Neural crest cell (in vitro differentiated cells): Measurements from ENCODE around the gene IKZF3. TPM values are rescaled to one million over a fixed set of nuclear protein-coding genes. Genes with fewer than 3 reads are reported as not detected.
"Not testable (repeated sequence)": the region's sequence is repeated elsewhere in the genome, so short reads cannot be mapped to it uniquely, and the experiment has no call there.

Source experiments
- DNase-seq: peaks from one replicate; pipeline ENCODE4 v3.0.0; 2021; ENCODE audit warnings: low read depth, mixed read lengths, low spot score
- H3K27ac Mint-ChIP-seq: one replicate; pipeline ENCODE4 v1.8.0; 2021; ENCODE audit warnings: mild to moderate bottlenecking, mixed read lengths; ENCODE audit not compliant: unreplicated experiment
- H3K27me3 Mint-ChIP-seq: 2 replicates; pipeline ENCODE4 v1.8.0; 2021; ENCODE audit warnings: low read depth, mild to moderate bottlenecking, mixed read lengths
- H3K36me3 Mint-ChIP-seq: 2 replicates; pipeline ENCODE4 v1.8.0; 2021; ENCODE audit warnings: low read depth, mild to moderate bottlenecking, mixed read lengths
- H3K4me1 Mint-ChIP-seq: 2 replicates; pipeline ENCODE4 v1.8.0; 2021; ENCODE audit warnings: mixed read lengths
- H3K4me3 Mint-ChIP-seq: one replicate; pipeline ENCODE4 v1.8.0; 2021; ENCODE audit warnings: mild to moderate bottlenecking, mixed read lengths
- H3K9me3 Mint-ChIP-seq: 2 replicates; pipeline ENCODE4 v1.8.0; 2021; ENCODE audit warnings: mixed read lengths
- CTCF ChIP-seq: fragments of 200-600 bp; sonication (generic); conservative IDR thresholded peaks from 2 replicates; pipeline ENCODE4 v1.5.0; 2021; ENCODE audit warnings: antibody characterized with exemption, mild to moderate bottlenecking
- total RNA-seq: library from RNA; stranded (reverse); gene quantifications from 2 replicates; pipeline ENCODE4 v1.2.1, GENCODE V29; 2021

IKZF3 gene
- total RNA-seq, 1 donor from 2014 or later = not detected

- DNase-seq = no peak
- TF ChIP-seq CTCF = no peak
- Mint-ChIP-seq H3K4me1 (peaks cover under 1% of the 10 kb centered on the region), H3K27me3 (peaks cover 44% of the 10 kb centered on the region), H3K27ac (no peak overlapping the region), H3K4me3 (no peak overlapping the region), H3K36me3 (no peaks in the 10 kb centered on the region), H3K9me3 (no peaks in the 10 kb centered on the region)
Measured at GRCh38 chr17:39767147-39767546, 97.0 kb downstream of the IKZF3 start.

GRCh38 chr17:39765766-39766165, 98.3 kb downstream of the IKZF3 start:
- no peaks in the 10 kb centered on the region for H3K36me3 Mint-ChIP-seq
- no peaks in the 10 kb centered on the region for H3K4me1 Mint-ChIP-seq
- H3K9me3 Mint-ChIP-seq = no peaks in the 10 kb centered on the region
- peaks cover 38% of the 10 kb centered on the region for H3K27me3 Mint-ChIP-seq
- H3K27ac Mint-ChIP-seq = no peak overlapping the region
- H3K4me3 Mint-ChIP-seq = no peak overlapping the region
- TF ChIP-seq CTCF = no peak
- no peak for DNase-seq

- Mint-ChIP-seq H3K27me3 (peaks cover 39% of the 10 kb centered on the region), H3K4me1 (no peaks in the 10 kb centered on the region), H3K9me3 (no peaks in the 10 kb centered on the region), H3K36me3 (no peaks in the 10 kb centered on the region), H3K4me3 (no peak overlapping the region), H3K27ac (no peak overlapping the region)
- TF ChIP-seq CTCF = no peak
- DNase-seq = no peak
Measured at GRCh38 chr17:39765175-39765574, 98.9 kb downstream of the IKZF3 start.

GRCh38 chr17:39764171-39764570, 99.9 kb downstream of the IKZF3 start:
- H3K36me3 Mint-ChIP-seq, H3K4me1 Mint-ChIP-seq, H3K4me3 Mint-ChIP-seq, H3K27ac Mint-ChIP-seq, H3K9me3 Mint-ChIP-seq, DNase-seq: not testable (repeated sequence)
- peaks cover 46% of the 10 kb centered on the region for H3K27me3 Mint-ChIP-seq

GRCh38 chr17:39763051-39763820, 100.9 kb downstream of the IKZF3 start:
- Mint-ChIP-seq H3K4me3 (no peak overlapping the region), H3K36me3 (no peaks in the 10 kb centered on the region), H3K4me1 (no peaks in the 10 kb centered on the region), H3K27me3 (peaks cover 54% of the 10 kb centered on the region), H3K27ac (no peak overlapping the region), H3K9me3 (no peaks in the 10 kb centered on the region)
- TF ChIP-seq CTCF = no peak
- DNase-seq = no peak

- H3K4me1 Mint-ChIP-seq = no peaks in the 10 kb centered on the region
- peaks cover 58% of the 10 kb centered on the region for H3K27me3 Mint-ChIP-seq
- no peak for TF ChIP-seq CTCF
- DNase-seq = no peak
- no peaks in the 10 kb centered on the region for H3K9me3 Mint-ChIP-seq
- no peak overlapping the region for H3K27ac Mint-ChIP-seq
- no peaks in the 10 kb centered on the region for H3K36me3 Mint-ChIP-seq
- no peak overlapping the region for H3K4me3 Mint-ChIP-seq
Measured at GRCh38 chr17:39761861-39762496, 102.1 kb downstream of the IKZF3 start.
